Measurements from ENCODE around the gene FAM193A.
A peak's percentile ranks its signal among the peaks of the same experiment; 100 is the strongest.
"Not testable (repeated sequence)": the region's sequence is repeated elsewhere in the genome, so short reads cannot be mapped to it uniquely, and the experiment has no call there.

The FAM193A gene

DNA sequence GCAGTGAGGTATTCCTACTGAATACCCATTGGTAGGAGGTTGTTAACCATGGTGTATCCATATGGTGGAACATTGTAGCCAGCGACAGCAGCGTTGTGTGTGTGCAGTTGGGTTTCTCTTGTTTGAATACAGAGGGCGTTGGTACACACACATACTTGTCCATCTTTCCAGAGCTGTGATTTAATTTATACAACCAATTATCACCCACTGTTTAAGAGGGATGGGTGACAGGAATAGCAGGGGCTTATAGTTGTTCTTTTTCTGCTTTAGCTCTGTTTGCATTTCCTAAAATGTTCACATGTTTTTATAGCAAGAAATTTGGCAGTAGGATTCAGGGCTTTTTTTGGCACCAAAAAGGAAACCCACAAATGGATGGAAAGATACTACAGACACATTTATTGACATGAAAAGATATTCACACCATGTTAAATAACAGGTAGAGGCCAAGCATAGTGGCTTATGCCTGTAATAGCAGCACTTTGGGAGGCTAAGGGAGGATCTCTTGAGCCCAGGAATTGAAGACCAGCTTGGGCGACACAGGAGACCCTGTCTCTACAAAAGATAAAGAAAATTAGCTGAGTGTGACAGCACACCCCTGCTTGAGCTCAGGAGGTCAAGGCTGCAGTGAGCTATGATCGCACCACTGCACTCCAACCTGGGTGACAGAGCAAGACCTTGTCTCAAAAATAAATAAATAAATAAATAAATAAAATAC is 159.1 kb downstream of the FAM193A start:
- no peak for DNase-seq (ENCODE audit: low spot score)

DNA sequence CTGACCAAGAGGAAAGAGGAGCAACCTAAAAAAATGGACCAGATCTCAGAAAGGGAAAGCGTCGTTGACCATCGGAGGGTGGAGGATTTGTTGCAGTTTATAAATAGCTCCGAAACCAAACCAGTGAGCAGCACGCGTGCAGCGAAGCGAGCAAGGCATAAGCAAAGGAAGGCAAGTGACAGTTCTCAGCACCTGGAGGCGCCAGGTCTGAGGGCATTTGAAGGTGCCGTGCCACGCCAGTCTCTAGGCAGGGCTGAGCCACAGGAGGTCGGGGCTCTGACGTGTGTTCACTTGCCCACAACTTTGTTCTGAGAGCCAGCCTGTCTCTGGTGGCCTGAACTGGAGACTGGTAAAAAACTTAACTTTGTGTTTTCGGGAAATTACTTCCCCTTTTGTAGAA is 160.0 kb downstream of the FAM193A start:
- DNase-seq (ENCODE audit: low spot score) = no peak

DNA sequence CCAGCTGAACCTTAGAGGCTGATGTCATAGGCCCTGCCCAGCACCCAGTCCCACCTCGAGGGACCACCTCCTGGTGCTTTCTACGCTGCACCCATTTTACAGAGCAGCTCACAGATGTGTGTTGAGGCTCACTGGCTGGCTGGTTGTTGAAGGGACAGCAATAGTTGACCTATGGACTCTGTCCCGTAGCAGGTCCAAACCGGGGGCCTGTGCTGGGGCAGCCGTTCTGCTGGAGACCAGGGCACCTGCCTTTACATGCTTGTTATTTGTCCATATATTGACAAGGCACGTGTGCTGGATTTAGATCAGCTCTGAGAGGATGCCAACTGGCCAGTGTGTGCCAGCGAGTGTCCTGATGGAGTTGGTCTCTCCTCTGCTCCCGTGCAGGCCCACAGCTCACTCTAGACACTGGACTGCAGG is 161.6 kb downstream of the FAM193A start:
- DNase-seq (ENCODE audit: low spot score) = no peak

DNA sequence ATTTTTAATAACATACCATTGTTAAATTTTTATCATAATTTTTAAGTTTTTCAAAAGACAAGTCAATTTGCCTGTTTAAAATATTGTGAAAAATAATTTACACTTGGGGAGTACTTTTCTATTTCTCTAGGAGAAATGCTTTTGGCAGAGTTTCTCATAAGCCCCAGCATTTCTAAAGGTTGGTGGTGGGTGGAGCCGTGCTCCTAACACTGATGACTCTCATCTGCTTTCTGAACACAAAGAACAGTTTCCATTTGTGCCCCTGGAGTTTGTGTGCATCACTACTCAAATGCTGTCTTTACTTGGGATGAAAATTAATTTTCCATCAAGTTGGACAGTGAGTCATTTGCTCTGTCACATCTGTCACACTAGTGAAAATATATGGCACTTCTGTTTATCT is 162.1 kb downstream of the FAM193A start:
- DNase-seq (ENCODE audit: low spot score) = no peak

DNA sequence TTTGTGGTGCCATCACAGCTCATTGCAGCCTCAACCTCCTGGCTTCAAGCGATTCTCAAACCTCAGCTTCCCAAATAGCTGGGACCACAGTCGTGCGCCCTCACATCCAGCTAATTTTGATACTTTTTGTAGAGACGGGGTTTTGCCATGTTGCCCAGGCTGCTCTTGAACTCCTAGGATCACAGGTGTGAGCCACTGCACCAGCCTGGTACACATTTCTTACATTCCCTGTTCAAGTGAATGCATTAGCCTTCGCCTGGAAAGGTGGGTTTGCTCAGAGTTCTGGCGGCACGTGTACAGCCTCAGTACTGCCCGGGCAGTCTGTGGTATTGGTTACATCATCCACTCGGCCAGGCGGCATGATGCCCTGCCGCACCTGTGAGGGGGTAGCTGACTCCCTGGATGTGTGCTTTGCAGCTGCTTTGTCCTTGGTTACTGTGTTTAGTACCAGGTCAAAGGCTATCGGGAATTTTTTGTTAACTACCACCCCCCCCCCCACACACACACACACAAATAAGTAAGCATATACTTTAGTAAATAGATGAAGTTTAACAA is 162.6 kb downstream of the FAM193A start:
- no peak for DNase-seq (ENCODE audit: low spot score)

DNA sequence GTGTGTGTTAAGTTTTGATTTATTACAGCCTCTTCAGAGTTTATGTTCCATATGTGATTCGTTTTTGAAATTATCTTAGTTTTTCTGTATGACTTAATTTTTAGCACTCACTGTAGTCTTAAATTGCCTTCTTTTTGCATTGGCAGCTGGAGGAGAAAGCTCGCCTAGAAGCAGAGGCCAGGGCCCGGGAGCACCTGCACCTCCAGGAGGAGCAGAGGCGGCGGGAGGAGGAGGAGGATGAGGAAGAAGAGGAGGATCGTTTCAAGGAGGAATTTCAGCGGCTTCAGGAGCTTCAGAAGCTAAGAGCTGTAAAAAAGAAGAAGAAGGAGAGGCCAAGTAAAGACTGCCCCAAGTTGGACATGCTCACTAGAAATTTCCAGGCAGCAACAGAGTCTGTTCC is 163.1 kb downstream of the FAM193A start:
- no peak for DNase-seq (ENCODE audit: low spot score)

DNA sequence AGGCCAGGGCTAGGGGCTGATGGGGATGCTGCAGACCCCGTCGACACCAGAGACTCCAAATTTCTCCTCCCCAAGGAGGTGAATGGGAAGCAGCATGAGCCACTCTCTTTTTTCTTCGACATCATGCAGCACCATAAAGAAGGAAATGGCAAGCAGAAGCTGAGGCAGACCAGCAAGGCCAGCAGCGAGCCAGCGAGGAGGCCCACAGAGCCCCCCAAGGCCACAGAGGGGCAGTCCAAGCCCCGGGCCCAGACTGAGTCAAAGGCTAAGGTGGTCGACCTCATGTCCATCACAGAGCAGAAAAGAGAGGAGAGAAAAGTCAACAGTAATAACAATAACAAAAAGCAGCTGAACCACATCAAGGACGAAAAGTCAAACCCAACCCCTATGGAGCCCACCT is 163.6 kb downstream of the FAM193A start:
- DNase-seq (ENCODE audit: low spot score) = no peak

DNA sequence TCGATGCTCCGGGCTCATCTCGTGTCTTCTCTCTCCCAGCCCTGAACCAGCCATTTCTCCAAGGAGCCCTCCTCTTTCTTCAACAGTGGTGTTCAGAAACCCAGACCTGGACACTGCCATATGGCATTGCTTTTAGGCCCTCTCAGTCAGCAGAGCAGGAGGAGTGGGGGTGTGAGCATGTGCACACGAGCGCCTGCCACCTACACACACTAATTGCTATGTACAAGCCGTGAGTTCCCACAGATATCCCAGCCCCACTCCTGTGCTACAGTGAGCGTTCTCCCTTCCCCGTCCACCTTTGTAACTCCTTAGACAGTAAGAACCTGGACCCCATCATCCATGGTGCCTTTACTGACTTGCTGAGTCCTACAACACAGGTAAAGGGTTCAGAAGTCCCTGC is 165.9 kb downstream of the FAM193A start:
- DNase-seq (ENCODE audit: low spot score) = no peak

DNA sequence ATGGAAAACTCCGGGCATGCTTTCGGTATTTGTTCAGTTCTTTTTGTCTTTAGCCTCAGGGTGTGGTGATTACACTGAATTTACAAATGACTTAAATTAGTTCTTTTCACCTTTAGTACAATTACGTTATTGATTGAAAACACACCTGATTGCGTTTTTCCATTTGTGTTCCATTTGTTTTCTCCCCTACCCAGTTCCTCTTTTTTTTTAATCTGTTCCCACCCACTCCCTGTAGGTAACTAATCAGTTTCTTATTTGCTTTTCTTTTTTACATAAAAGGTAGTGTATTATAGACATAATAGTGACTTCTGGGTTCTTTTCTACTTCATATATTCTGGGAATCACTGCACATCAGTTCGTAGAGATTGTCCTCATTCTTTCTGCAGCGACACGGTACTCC is 166.3 kb downstream of the FAM193A start:
- DNase-seq (ENCODE audit: low spot score) = no peak

DNA sequence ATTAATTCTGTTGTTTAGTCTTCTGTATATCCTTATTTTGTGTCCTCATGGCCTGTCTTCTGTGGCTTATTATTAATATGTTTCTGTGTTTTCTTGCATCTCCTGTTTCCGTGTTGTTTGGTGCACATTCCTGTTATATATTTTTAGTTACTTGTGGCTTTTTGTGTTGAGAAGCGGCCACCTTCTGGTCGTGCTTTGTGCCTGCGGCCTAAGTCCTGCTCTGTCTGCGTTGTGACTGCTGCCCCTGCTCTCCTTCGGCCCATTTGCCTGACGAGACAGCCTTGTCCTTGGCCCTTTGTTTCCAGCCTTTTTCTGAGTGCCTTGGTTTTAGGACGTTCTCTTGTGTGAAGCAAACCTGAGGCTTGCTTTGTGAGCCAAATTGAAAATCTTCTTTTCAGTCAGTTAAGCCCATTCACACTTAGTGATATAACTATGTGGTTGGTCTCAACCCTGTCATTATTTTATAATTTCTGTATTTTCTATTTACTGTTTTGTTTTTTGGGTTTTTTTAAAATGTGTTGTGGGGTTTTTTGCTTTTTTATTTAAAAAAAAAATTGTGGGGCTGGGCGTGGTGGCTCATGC is 175.9 kb downstream of the FAM193A start:
- no peak for DNase-seq (ENCODE audit: low spot score)

DNA sequence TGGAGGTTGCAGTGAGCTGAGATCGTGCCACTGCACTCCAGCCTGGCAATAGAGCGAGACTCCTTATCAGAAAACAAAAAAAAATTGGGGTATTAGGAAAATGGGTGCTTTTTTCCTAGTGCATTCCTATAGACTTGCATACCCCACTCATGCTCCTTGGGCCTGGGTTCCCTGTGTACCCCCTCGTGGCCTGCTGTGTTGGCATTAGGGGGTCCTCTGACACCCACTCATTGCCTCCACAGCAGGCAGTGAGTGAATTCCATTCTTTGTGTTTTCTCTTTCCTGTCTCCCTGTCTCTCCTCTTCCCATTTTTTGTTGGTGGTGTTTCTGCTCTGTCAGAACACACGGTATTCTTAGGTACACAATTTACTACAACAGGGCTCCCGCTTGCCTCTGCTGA is 176.9 kb downstream of the FAM193A start:
- no peak for DNase-seq (ENCODE audit: low spot score)

DNA sequence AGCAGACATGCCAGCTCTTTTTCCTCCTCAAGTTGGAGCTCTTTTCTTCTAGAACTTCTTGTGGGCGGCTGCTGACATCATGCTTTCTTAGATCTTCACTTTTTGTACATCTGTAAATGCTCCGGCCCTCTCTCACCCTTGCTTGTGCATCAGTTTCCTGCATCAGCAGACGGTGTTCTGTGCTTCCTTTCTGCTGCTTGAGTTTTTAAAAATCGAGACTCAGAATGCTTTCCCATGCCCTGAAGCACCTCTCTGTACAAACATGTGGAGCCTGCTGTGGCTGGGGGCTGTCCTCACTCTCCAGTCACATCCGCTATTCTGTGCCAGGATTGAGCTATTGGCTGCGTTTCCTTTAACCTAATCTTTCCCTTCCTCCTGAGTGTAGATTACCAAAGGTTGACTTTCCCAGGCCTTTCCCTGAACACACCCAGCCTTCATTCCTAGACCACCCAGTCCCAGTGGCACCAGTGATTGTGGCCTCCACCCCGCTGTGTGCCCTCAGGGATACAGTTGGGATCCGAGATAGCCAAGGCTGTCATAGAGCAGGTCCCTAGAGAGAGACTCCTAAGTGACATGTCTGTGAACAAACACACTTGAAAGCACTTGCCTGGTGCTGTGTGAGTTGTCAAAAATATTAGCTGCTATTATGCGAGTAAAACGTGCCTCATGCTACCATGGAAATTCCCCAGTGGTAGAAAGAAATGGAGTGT is 177.8 kb downstream of the FAM193A start:
- peak; percentile 44 for DNase-seq (ENCODE audit: low spot score)

DNA sequence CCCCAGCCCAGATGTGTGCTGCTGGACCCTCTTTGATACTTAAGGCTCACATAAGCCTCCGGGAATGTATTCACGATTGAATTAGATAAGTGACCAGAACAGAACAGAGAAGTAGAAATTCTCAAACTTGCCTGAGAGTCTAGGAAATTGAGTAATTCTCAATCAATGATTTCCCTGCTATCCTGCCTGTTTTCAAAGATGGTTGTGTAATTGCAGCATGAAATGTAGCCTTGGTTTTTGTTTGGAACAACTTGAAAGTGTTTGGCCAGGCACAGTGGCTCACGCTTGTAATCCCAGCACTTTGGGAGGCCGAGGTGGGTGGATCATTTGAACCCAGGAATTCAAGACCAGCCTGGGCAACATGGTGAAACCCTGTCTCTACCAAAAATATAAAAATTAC is 178.5 kb downstream of the FAM193A start:
- no peak for DNase-seq (ENCODE audit: low spot score)

DNA sequence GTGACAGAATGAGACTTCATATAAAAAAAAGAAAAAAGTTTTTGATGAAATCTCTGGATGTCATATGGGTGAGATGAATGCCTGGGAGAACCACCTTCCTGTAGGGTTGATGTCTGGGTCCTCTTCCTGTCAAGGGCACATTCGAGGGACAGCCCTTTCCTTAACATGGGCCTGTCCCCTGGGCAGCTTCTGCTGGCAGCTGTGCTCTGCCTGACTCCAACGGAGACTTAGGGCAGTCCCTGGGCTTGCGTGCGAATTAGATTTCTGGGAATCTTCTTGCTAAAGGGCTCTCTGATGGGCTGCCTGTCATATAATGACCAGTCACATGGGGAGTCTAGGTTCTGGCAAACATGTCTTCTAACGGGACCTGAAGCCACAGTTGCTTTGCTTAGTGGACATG is 179.0 kb downstream of the FAM193A start:
- DNase-seq (ENCODE audit: low spot score) = no peak

DNA sequence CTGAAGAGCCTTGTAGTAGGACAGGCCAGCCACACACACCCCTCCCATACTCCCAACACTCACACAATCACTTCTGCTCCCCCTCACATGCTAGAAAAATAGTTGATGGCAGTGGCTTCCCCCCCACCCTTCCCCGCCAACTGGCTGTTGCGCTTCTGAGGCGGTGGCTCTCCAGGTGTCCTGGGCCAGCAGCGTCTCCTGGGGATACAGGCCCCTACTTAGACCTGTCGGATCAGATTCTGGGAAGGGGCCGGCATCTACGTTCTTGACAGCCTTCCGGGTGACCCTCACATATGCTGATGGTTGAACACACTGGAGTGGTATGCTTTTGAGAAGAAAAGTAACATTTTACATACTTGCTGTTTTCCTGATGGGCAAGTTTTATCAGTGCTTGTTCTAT is 179.8 kb downstream of the FAM193A start:
- no peak for DNase-seq (ENCODE audit: low spot score)

DNA sequence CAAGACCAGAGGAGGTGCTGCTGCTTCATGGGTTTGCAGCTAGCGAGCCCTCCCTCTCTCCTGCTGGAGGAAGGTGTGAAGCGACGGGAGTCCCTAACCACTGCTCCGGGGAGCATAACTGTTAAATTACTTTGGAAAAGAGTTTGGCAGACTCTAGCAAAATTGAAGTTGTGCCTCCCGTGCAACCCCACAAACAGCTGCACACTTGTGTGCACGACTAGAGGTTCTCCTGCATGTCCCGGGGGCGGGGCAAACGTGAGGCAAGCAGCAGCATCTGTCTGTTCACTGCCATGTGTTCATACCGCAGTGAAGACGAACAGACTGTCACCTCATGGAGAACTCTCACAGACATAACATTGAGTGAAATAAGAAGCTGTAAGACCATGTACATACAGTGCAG is 185.1 kb downstream of the FAM193A start:
- no peak for DNase-seq (ENCODE audit: low spot score)

DNA sequence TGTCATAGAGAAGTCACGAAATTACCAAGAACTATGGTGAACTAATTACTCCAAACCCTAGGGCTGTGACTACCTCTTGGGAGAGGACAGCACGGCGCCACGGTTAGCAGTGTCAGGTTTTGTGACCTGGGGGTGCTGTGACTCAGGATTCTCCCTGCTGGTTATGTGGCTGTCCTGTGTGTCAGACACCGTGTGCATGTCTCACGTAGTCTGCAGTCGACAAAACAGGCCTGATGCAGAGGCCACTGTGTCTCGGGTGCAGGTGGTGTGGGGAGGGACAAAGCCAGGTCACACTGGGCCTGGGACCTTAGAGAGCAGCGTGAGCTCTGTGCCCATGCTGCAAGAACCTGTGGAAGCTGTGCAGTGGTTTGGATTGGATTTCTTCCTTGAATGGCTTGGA is 185.6 kb downstream of the FAM193A start:
- no peak for DNase-seq (ENCODE audit: low spot score)

DNA sequence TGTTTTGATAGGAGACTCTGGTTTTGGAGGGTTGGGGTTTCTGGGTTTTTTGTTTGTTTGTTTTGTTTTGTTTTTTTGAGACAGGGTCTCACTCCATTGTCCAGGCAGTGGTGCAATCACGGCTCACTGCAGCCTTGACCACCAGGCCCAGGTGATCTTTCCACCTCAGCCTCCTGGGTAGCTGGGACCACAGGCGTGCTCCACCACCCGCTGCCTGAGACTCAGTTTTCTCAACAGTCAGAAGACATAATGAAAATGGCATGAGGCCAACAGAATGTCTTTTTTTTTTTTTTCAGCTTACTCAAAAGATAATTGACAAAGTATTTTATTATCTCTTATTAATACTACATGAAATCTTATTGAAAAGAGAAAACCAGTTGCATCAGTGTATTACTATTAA is 187.3 kb downstream of the FAM193A start:
- no peak for DNase-seq (ENCODE audit: low spot score)

DNA sequence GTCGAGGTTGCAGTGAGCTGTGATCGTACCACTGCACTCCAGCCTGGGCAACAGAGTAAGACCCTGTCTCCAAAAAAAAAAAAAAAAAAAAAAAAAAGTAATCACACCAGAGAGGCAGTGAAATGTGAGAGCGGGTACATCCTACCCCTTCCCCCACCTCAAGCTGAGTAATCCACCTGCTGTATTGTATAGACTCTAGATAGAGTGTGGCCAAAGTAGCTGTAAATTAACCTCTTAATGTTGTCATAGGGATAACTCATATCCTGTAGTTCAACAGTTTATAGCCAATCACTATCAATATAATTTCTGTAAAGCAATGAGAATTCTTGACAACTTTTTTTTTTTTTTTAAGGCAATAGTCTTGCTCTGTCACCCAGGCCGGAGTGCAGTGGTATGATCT is 188.9 kb downstream of the FAM193A start:
- DNase-seq (ENCODE audit: low spot score) = no peak

DNA sequence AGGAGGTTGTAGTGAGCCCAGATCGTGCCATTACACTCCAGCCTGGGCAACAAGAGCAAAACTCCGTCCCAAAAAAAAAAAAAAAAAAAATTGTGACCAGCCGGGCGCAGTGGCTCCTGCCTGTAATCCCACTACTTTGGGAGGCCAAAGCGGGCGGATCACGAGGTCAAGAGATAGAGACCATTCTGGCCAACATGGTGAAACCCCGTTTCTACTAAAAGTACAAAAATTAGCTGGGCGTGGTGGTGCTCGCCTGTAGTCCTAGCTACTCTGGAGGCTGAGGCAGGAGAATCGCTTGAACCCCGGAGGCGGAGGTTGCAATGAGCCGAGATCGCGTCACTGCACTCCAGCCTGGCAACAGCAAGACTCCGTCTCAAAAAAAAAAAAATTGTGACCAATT is 190.4 kb downstream of the FAM193A start:
- not testable (repeated sequence) for DNase-seq (ENCODE audit: low spot score)

DNA sequence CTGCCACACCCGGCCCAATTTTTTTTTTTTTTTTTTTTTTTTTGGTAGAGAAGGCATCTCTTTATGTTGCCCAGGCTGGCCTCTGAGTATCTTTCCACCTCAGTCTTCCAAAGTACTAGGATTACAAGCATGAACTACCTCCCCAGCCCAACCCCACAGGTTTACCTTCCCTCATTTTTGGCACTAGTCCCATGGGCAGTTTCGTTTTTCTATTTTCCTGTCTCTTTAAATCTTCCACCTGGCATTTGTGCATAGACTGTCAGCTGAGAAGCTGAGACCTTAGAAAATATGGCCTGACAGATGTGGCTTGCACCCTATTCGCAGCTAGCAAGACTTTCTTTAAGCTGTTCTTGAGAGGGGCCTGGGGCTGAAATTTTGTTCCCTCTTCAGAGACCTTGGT is 191.8 kb downstream of the FAM193A start:
- no peak for DNase-seq (ENCODE audit: low spot score)

DNA sequence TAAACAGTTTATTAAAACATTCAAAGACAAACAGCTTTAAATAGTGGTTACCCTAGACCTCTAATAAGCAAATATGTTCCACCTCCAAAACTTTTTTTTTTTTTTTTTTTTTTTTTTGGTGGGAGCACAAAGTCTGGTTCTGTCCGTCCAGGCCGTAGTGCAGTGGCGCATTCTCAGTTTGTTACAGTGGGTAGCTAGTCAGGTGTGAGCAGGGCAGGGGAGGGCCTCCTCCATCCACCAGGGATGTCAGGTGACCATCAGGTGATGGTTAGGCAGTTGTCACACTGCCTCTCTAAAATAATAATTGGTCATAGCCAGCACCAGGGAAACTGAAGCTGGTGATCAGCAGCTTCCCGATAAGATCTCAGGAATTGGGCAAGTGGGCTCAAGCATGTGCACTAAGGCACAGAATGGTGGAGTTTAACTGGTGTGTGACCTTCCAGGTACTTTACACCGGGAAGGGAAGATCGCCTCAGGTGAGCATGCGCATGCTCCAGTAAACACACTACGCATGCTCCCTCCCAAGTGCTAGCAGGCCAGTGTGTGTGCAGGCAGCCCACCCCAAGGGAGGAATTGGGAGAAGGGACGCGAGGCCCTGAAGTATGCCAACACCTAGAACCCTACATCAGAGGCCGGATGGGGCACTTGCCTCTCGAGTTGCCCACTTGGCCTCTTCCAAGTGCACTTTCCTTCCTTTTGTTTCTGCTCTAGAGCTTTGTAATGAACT is 192.5 kb downstream of the FAM193A start:
- DNase-seq (ENCODE audit: low spot score) = no peak

DNA sequence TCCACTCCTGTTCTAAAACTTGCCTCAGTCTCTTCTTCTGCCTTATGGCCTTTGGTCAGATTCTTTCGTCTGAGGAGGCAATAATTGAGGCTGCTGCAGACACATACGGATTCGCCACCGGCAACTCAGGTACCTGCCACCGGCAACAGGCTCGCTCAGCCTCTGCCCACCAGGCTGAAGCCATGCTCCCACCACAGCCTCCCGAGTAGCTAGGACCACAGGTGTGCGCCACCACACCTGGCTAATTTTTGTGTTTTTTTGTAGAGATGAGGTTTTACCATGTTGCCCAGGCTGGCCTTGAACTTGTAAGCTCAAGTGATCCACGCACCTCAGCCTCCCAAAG is 193.1 kb downstream of the FAM193A start:
- DNase-seq (ENCODE audit: low spot score) = no peak
